ENCODE data around the gene ACVR2A.

The ACVR2A gene

GRCh38 chr2:147855977-147856376, 11.1 kb downstream of the ACVR2A start:
- no peak for DNase-seq

GRCh38 chr2:147860009-147860408, 15.2 kb downstream of the ACVR2A start:
- DNase-seq, result no peak

GRCh38 chr2:147862859-147863516, 18.2 kb downstream of the ACVR2A start:
- no peak for DNase-seq

GRCh38 chr2:147863835-147864234, 19.0 kb downstream of the ACVR2A start:
- DNase-seq, result no peak

- no peak for DNase-seq
These were observed 20.7 kb downstream of the ACVR2A start for GRCh38 chr2:147865560-147865959.

GRCh38 chr2:147867050-147867449, 22.2 kb downstream of the ACVR2A start:
- no peak for DNase-seq

- DNase-seq, result no peak
These were observed 25.1 kb downstream of the ACVR2A start for GRCh38 chr2:147869934-147870333.

GRCh38 chr2:147872967-147873366, 28.1 kb downstream of the ACVR2A start:
- DNase-seq, result no peak

GRCh38 chr2:147873859-147874483, 29.1 kb downstream of the ACVR2A start:
- no peak for DNase-seq

GRCh38 chr2:147879846-147880245, 35.0 kb downstream of the ACVR2A start:
- DNase-seq, result no peak

- DNase-seq, result no peak
These were observed 37.8 kb downstream of the ACVR2A start for GRCh38 chr2:147882631-147883030.

GRCh38 chr2:147884830-147885229, 40.0 kb downstream of the ACVR2A start:
- DNase-seq, result no peak

GRCh38 chr2:147886136-147886535, 41.3 kb downstream of the ACVR2A start:
- DNase-seq, result no peak

GRCh38 chr2:147888680-147889079, 43.9 kb downstream of the ACVR2A start:
- no peak for DNase-seq

- no peak for DNase-seq
These were observed 59.2 kb downstream of the ACVR2A start for GRCh38 chr2:147904051-147904450.

GRCh38 chr2:147909178-147909577, 64.3 kb downstream of the ACVR2A start:
- no peak for DNase-seq

GRCh38 chr2:147910990-147911473, 66.2 kb downstream of the ACVR2A start:
- DNase-seq, result no peak

GRCh38 chr2:147913701-147914480, 69.1 kb downstream of the ACVR2A start:
- DNase-seq, result no peak

GRCh38 chr2:147916067-147916466, 71.2 kb downstream of the ACVR2A start:
- DNase-seq, result no peak

- no peak for DNase-seq
These were observed 71.9 kb downstream of the ACVR2A start for GRCh38 chr2:147916723-147917122.

GRCh38 chr2:147917161-147917560, 72.3 kb downstream of the ACVR2A start:
- no peak for DNase-seq

- DNase-seq, result no peak
These were observed 79.0 kb downstream of the ACVR2A start for GRCh38 chr2:147923846-147924245.

- DNase-seq, result no peak
These were observed 79.8 kb downstream of the ACVR2A start for GRCh38 chr2:147924647-147925046.

GRCh38 chr2:147925886-147926285, 81.1 kb downstream of the ACVR2A start:
- DNase-seq, result no peak

All from NK-92 treated with Interleukin-12 subunit alpha and Interleukin-12 subunit beta, amount 100 ng/mL, for 24 hours (cell line).